ENCODE data around the gene PPP1R1B. TPM values are rescaled to one million over a fixed set of nuclear protein-coding genes. Genes with fewer than 3 reads are reported as not detected.
A peak's percentile ranks its signal among the peaks of the same experiment; 100 is the strongest.

Gene PPP1R1B
- total RNA-seq = 1 to 10 TPM in 2 of 4 donors, under 1 TPM in 2; 0.23 to 4.8 (median 2.4) TPM

GRCh38 chr17:39626171-39627046 lies at the start of gene PPP1R1B:
TSS of gene PPP1R1B (plus strand) at chr17:39626952. CDS start at chr17:39627393, 441 bp downstream.
- peak within 1 kb of the TSS in 2 of 4 donors; percentile 42 to 80 for H3K27ac ChIP-seq
- intact Hi-C loops (cut with DNase I) = no loop called here
- no peaks in the 10 kb centered on the region for H3K9me3 ChIP-seq
- 6 to 18% methylated on average over 21 to 22 of the region's 29 CpGs for WGBS, 2 donors
- TF ChIP-seq CTCF (IDR thresholded peaks at IDR 0.05) (no peak), POLR2A (IDR thresholded peaks at IDR 0.05) (no peak)
- peaks cover 39 to 82% (median 47%) of the 10 kb centered on the region in 3 donors for H3K4me1 ChIP-seq
- DNase-seq = no peak
- peak within 1 kb of the TSS; percentile 10 to 59 (median 40) for H3K4me3 ChIP-seq
- H3K36me3 ChIP-seq = no peaks in the 10 kb centered on the region
- peaks cover 0 to 72% (median 9%) of the 10 kb centered on the region in 4 donors for H3K27me3 ChIP-seq

GRCh38 chr17:39578272-39578671 lies 48.5 kb upstream of the PPP1R1B start:
- WGBS, 2 donors = 69 to 100% methylated on average over 1 to 2 of the region's 2 CpGs
- Histone ChIP-seq H3K27me3 (peaks cover 0 to 10% (median 0%) of the 10 kb centered on the region in 4 donors), H3K4me1 (peaks cover 0 to 23% (median 5%) of the 10 kb centered on the region in 3 donors), H3K36me3 (no peaks in the 10 kb centered on the region), H3K27ac (no peak overlapping the region), H3K9me3 (no peaks in the 10 kb centered on the region), H3K4me3 (no peak overlapping the region)
- intact Hi-C loops (cut with DNase I) = no loop called here
- TF ChIP-seq POLR2A (IDR thresholded peaks at IDR 0.05) (no peak), CTCF (IDR thresholded peaks at IDR 0.05) (no peak)
- DNase-seq = no peak

DNA sequence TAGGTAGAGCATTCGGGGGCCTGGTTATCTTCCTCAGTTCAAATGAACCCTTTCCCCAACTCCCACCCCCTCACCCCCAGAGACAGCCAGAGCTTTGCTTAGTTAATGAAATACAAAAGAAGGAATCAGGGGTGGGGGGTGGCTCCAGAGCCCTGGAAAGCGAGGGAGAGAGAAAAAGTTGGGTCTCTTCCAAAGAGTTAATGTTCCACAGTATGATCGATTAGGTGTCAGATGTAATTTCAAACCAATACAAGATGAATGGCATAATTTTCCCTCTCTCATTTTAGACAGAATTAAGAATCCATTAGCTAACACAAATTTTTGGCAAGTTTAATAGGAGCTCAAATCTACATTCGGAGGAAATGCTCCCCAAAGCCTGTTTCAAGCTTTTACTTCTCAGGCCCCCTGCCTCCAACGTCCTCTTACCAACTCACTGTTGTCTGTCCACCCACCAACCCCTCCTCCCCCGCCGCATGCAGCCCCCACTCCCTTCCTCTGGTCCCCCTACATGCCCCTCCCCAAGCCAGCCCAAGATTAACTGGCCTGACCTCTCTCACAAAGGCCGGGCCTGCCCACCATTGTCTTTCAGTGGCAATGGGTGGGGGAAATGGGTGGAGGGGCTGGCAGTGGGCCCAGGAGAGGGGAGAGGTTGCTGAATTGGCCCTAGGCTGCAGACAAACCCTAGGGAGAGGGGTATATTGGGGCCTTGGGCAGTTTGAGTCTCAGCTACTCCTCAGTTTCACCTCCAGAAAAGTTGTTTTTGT lies 47.3 kb upstream of the PPP1R1B start:
- H3K27ac ChIP-seq = no peak overlapping the region
- DNase-seq = no peak
- no peaks in the 10 kb centered on the region for H3K9me3 ChIP-seq
- WGBS, 2 donors = 42 to 51% methylated on average over 7 to 8 of the region's 8 CpGs
- H3K27me3 ChIP-seq = peaks cover 0 to 10% (median 0%) of the 10 kb centered on the region in 4 donors
- peaks cover 0 to 11% (median 0%) of the 10 kb centered on the region in 3 donors for H3K4me1 ChIP-seq
- no peak overlapping the region for H3K4me3 ChIP-seq
- TF ChIP-seq POLR2A (IDR thresholded peaks at IDR 0.05) (no peak), CTCF (IDR thresholded peaks at IDR 0.05) (no peak)
- intact Hi-C loops (cut with DNase I) = no loop called here
- no peaks in the 10 kb centered on the region for H3K36me3 ChIP-seq

DNA sequence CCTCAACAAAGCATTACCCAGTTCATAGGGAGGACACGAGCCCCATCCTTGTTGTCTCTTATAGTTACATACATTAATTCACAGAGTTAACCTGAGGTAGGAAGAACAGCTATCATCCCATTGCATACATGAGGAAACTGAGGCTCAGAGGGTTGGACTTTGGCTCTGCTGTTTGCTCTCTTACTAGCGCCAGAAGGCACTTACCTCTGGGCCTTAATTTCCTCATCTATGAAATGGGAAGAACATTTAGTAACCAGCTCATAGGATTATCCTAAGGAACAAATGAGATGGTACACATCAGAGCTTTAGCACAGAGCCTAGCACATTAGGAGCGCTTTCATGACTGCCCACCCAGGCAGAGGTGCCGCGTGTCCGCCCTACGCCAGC lies 46.7 kb upstream of the PPP1R1B start:
- intact Hi-C loops (cut with DNase I) = no loop called here
- Histone ChIP-seq H3K4me3 (no peak overlapping the region), H3K4me1 (peaks cover 0 to 6% (median 0%) of the 10 kb centered on the region in 3 donors), H3K9me3 (no peaks in the 10 kb centered on the region), H3K36me3 (no peaks in the 10 kb centered on the region), H3K27ac (no peak overlapping the region), H3K27me3 (peaks cover 0 to 10% (median 0%) of the 10 kb centered on the region in 4 donors)
- no peak for TF ChIP-seq POLR2A (IDR thresholded peaks at IDR 0.05)
- TF ChIP-seq CTCF (IDR thresholded peaks at IDR 0.05) = no peak
- DNase-seq = no peak
- WGBS, 2 donors = 85 to 92% methylated on average over 7 of the region's 7 CpGs
